ENCODE measurements around the gene MTCL1.

The MTCL1 gene

GRCh38 chr18:8868779-8869415 lies 163.5 kb downstream of the MTCL1 start:
- H3K36me3 ChIP-seq (ENCODE audit: control insufficient read depth, insufficient read depth, low read length) = no peaks in the 10 kb centered on the region
- no peaks in the 10 kb centered on the region for H3K9me3 ChIP-seq (ENCODE audit: control insufficient read depth, insufficient read depth, low read length)
- no peaks in the 10 kb centered on the region for H3K27me3 ChIP-seq (ENCODE audit: control insufficient read depth, insufficient read depth, low read length)
- H3K9ac ChIP-seq (ENCODE audit: low read depth, low read length) = no peak overlapping the region
- no peaks in the 10 kb centered on the region for H3K4me1 ChIP-seq (ENCODE audit: control insufficient read depth, insufficient read depth, low read length)
- peak overlapping the region; percentile 3 for H3K27ac ChIP-seq (ENCODE audit: low read depth, low read length)
- no peak overlapping the region for H3K4me3 ChIP-seq (ENCODE audit: low read depth, low read length)

GRCh38 chr18:8869696-8870095 lies 164.3 kb downstream of the MTCL1 start:
- H3K4me1 ChIP-seq (ENCODE audit: control insufficient read depth, insufficient read depth, low read length) = no peaks in the 10 kb centered on the region
- no peak overlapping the region for H3K27ac ChIP-seq (ENCODE audit: low read depth, low read length)
- H3K27me3 ChIP-seq (ENCODE audit: control insufficient read depth, insufficient read depth, low read length) = no peaks in the 10 kb centered on the region

GRCh38 chr18:8870528-8870927 lies 165.2 kb downstream of the MTCL1 start:
- Histone ChIP-seq H3K36me3 (ENCODE audit: control insufficient read depth, insufficient read depth, low read length) (no peaks in the 10 kb centered on the region), H3K27me3 (ENCODE audit: control insufficient read depth, insufficient read depth, low read length) (no peaks in the 10 kb centered on the region), H3K9me3 (ENCODE audit: control insufficient read depth, insufficient read depth, low read length) (no peaks in the 10 kb centered on the region), H3K4me1 (ENCODE audit: control insufficient read depth, insufficient read depth, low read length) (no peaks in the 10 kb centered on the region), H3K9ac (ENCODE audit: low read depth, low read length) (no peak overlapping the region), H3K27ac (ENCODE audit: low read depth, low read length) (no peak overlapping the region), H3K4me3 (ENCODE audit: low read depth, low read length) (no peak overlapping the region)

More at GRCh38 chr18:8869696-8870095, 164.3 kb downstream of the MTCL1 start:
- Histone ChIP-seq H3K4me3 (ENCODE audit: low read depth, low read length) (no peak overlapping the region), H3K9ac (ENCODE audit: low read depth, low read length) (no peak overlapping the region), H3K9me3 (ENCODE audit: control insufficient read depth, insufficient read depth, low read length) (no peaks in the 10 kb centered on the region), H3K36me3 (ENCODE audit: control insufficient read depth, insufficient read depth, low read length) (no peaks in the 10 kb centered on the region)

- no peaks in the 10 kb centered on the region for H3K9me3 ChIP-seq (ENCODE audit: control insufficient read depth, insufficient read depth, low read length)
- H3K4me3 ChIP-seq (ENCODE audit: low read depth, low read length) = no peak overlapping the region
- H3K36me3 ChIP-seq (ENCODE audit: control insufficient read depth, insufficient read depth, low read length) = no peaks in the 10 kb centered on the region
- no peaks in the 10 kb centered on the region for H3K4me1 ChIP-seq (ENCODE audit: control insufficient read depth, insufficient read depth, low read length)
- no peak overlapping the region for H3K27ac ChIP-seq (ENCODE audit: low read depth, low read length)
- H3K27me3 ChIP-seq (ENCODE audit: control insufficient read depth, insufficient read depth, low read length) = no peaks in the 10 kb centered on the region
- no peak overlapping the region for H3K9ac ChIP-seq (ENCODE audit: low read depth, low read length)
These were observed 166.1 kb downstream of the MTCL1 start for GRCh38 chr18:8871489-8871888.

- H3K9me3 ChIP-seq (ENCODE audit: control insufficient read depth, insufficient read depth, low read length) = no peaks in the 10 kb centered on the region
- no peak overlapping the region for H3K4me3 ChIP-seq (ENCODE audit: low read depth, low read length)
- H3K9ac ChIP-seq (ENCODE audit: low read depth, low read length) = no peak overlapping the region
- no peaks in the 10 kb centered on the region for H3K4me1 ChIP-seq (ENCODE audit: control insufficient read depth, insufficient read depth, low read length)
- no peak overlapping the region for H3K27ac ChIP-seq (ENCODE audit: low read depth, low read length)
- H3K27me3 ChIP-seq (ENCODE audit: control insufficient read depth, insufficient read depth, low read length) = no peaks in the 10 kb centered on the region
- H3K36me3 ChIP-seq (ENCODE audit: control insufficient read depth, insufficient read depth, low read length) = no peaks in the 10 kb centered on the region
These were observed 169.5 kb downstream of the MTCL1 start for GRCh38 chr18:8874872-8875271.

- no peak overlapping the region for H3K9ac ChIP-seq (ENCODE audit: low read depth, low read length)
- H3K4me3 ChIP-seq (ENCODE audit: low read depth, low read length) = no peak overlapping the region
These were observed 171.5 kb downstream of the MTCL1 start for GRCh38 chr18:8876887-8877286.

GRCh38 chr18:8881103-8881502 lies 175.7 kb downstream of the MTCL1 start:
- Histone ChIP-seq H3K36me3 (ENCODE audit: control insufficient read depth, insufficient read depth, low read length) (no peaks in the 10 kb centered on the region), H3K9me3 (ENCODE audit: control insufficient read depth, insufficient read depth, low read length) (peaks cover 11% of the 10 kb centered on the region; the same call in 1 of the 2 replicates), H3K9ac (ENCODE audit: low read depth, low read length) (no peak overlapping the region), H3K4me3 (ENCODE audit: low read depth, low read length) (no peak overlapping the region), H3K27ac (ENCODE audit: low read depth, low read length) (no peak overlapping the region), H3K4me1 (ENCODE audit: control insufficient read depth, insufficient read depth, low read length) (no peaks in the 10 kb centered on the region), H3K27me3 (ENCODE audit: control insufficient read depth, insufficient read depth, low read length) (no peaks in the 10 kb centered on the region)

More at GRCh38 chr18:8876887-8877286, 171.5 kb downstream of the MTCL1 start:
- H3K9me3 ChIP-seq (ENCODE audit: control insufficient read depth, insufficient read depth, low read length) = 0 out of 2 replicates have a peak, but pooled peaks cover 4% of the 10 kb centered on the region
- no peak overlapping the region for H3K27ac ChIP-seq (ENCODE audit: low read depth, low read length)
- no peaks in the 10 kb centered on the region for H3K4me1 ChIP-seq (ENCODE audit: control insufficient read depth, insufficient read depth, low read length)
- no peaks in the 10 kb centered on the region for H3K27me3 ChIP-seq (ENCODE audit: control insufficient read depth, insufficient read depth, low read length)
- H3K36me3 ChIP-seq (ENCODE audit: control insufficient read depth, insufficient read depth, low read length) = no peaks in the 10 kb centered on the region
